B cell (primary cell): ENCODE results near the gene TBK1. TPM values are rescaled to one million over a fixed set of nuclear protein-coding genes. Genes with fewer than 3 reads are reported as not detected.

Experiments used
- ATAC-seq: fragments of 200-7000 bp; cut with Tn5 transposase; one replicate; pipeline ENCODE4 v1.10.0; 2021; ENCODE audit warnings: low read depth, mild to moderate bottlenecking, moderate number of reproducible peaks, moderate library complexity
- CTCF ChIA-PET: fragments of 350-600 bp; sonication (Branson Sonifier 250); formaldehyde crosslinking; loops from one replicate; lab custom pipeline; 2021; ENCODE audit warnings: antibody characterized with exemption, inconsistent platforms; lab: Charles Lee
- POLR2A ChIA-PET: fragments of 350-600 bp; sonication (Branson Sonifier 250); formaldehyde crosslinking; loops from one replicate; lab custom pipeline; 2021; ENCODE audit warnings: antibody characterized with exemption; lab: Charles Lee
- DNase-seq: peaks from one replicate; pipeline ENCODE4 v3.0.0; 2013
- H2AFZ ChIP-seq: 2 replicates; pipeline ENCODE4 v1.6.1; 2012; ENCODE audit warnings: mild to moderate bottlenecking, low read depth, low read length; ENCODE audit not compliant: insufficient read depth, poor library complexity, severe bottlenecking
- H3K27ac ChIP-seq, 2 donors: 1 replicate in 1 of 2; 2 replicates in 1 of 2; pipeline ENCODE4 v1.5.1; 2012 to 2013; ENCODE audit warnings: low read length in 2 of 2, mild to moderate bottlenecking in 2 of 2, moderate library complexity in 1 of 2
- H3K27me3 ChIP-seq, 4 experiments: fragments of 200-600 bp in 1 of 4; sonication (generic) in 1 of 4; replicated peaks in 1 of 4; 1 replicate in 2 of 4; 2 replicates in 2 of 4; pipeline versions ENCODE4 v1.6.1 to v1.7.0; 2013 to 2016; ENCODE audit warnings: low read length in 3 of 4, mild to moderate bottlenecking in 2 of 4, mixed read lengths in 1 of 4, moderate library complexity in 1 of 4; ENCODE audit not compliant: insufficient read depth in 4 of 4, control insufficient read depth in 3 of 4; ENCODE audit errors: control extremely low read depth in 1 of 4
- H3K36me3 ChIP-seq, 2 experiments: replicated peaks in 1 of 2; 1 replicate in 1 of 2; 2 replicates in 1 of 2; pipeline versions ENCODE4 v1.6.1 to v1.7.1; 2013; ENCODE audit warnings: low read length in 1 of 2; ENCODE audit not compliant: insufficient read depth in 2 of 2, control insufficient read depth in 1 of 2; ENCODE audit errors: control extremely low read depth in 1 of 2, extremely low read depth in 1 of 2
- H3K4me1 ChIP-seq, 2 donors: fragments of 200-600 bp in 1 of 2; sonication (generic) in 1 of 2; 1 replicate in 1 of 2; 2 replicates in 1 of 2; pipeline versions ENCODE4 v1.5.1 to v1.6.1; 2013 to 2017; ENCODE audit warnings: low read length in 2 of 2; ENCODE audit not compliant: control insufficient read depth in 2 of 2, insufficient read depth in 2 of 2
- H3K4me2 ChIP-seq: replicated peaks from 2 replicates; pipeline ENCODE3; 2012; ENCODE audit warnings: mild to moderate bottlenecking, low read depth, low read length; ENCODE audit not compliant: poor library complexity, severe bottlenecking
- H3K4me3 ChIP-seq, 5 experiments: fragments of 200-600 bp in 1 of 5; sonication (generic) in 1 of 5; 1 replicate in 3 of 5; 2 replicates in 2 of 5; pipeline versions ENCODE4 v1.5.1 to v1.7.0; 2011 to 2016; ENCODE audit warnings: low read length in 4 of 5, mild to moderate bottlenecking in 4 of 5, low read depth in 2 of 5, control low read depth in 1 of 5, moderate library complexity in 1 of 5; ENCODE audit not compliant: insufficient read depth in 1 of 5; ENCODE audit errors: control extremely low read depth in 1 of 5, extremely low read depth in 1 of 5
- H3K79me2 ChIP-seq: fragments of 200-600 bp; sonication (generic); one replicate; pipeline ENCODE4 v1.6.0; 2016; ENCODE audit warnings: low read length; ENCODE audit not compliant: control insufficient read depth, insufficient read depth
- H3K9ac ChIP-seq: fragments of 200-600 bp; sonication (generic); 2 replicates; pipeline ENCODE4 v1.6.1; 2017; ENCODE audit warnings: mild to moderate bottlenecking, low read length, moderate library complexity
- H3K9me3 ChIP-seq, 3 donors: one replicate each; pipeline versions ENCODE4 v1.6.1 to v1.7.1; 2013; ENCODE audit warnings: low read length in 2 of 3; ENCODE audit not compliant: control insufficient read depth in 2 of 3, insufficient read depth in 1 of 3; ENCODE audit errors: control extremely low read depth in 1 of 3
- H4K20me1 ChIP-seq: 2 replicates; pipeline ENCODE4 v1.6.0; 2012; ENCODE audit warnings: mild to moderate bottlenecking, low read length; ENCODE audit not compliant: insufficient read depth, control insufficient read depth, poor library complexity, severe bottlenecking
- H3K27ac Mint-ChIP-seq: one replicate; pipeline ENCODE4 v1.8.0; 2021; ENCODE audit warnings: mixed read lengths
- H3K27me3 Mint-ChIP-seq: one replicate; pipeline ENCODE4 v1.8.0; 2021; ENCODE audit warnings: mixed read lengths
- H3K4me1 Mint-ChIP-seq: one replicate; pipeline ENCODE4 v1.8.0; 2021; ENCODE audit warnings: mixed read lengths
- H3K4me3 Mint-ChIP-seq: one replicate; pipeline ENCODE4 v1.8.0; 2021; ENCODE audit warnings: mixed read lengths
- H3K9me3 Mint-ChIP-seq: one replicate; pipeline ENCODE4 v1.8.0; 2022; ENCODE audit warnings: mixed read lengths; ENCODE audit not compliant: insufficient read depth
- EZH2 ChIP-seq: IDR thresholded peaks from 2 replicates; pipeline ENCODE4 v1.6.1; 2012; ENCODE audit warnings: borderline replicate concordance, low read depth, mild to moderate bottlenecking, moderate library complexity, low read length; ENCODE audit not compliant: insufficient read depth, poor library complexity, severe bottlenecking
- WGBS: methylation state at CpG from one replicate; pipeline ENCODE4 v1.1.5; 2013; ENCODE audit warnings: missing lambda C conversion rate; ENCODE audit not compliant: insufficient coverage; 5-methylcytosine and 5-hydroxymethylcytosine counted together
- intact Hi-C: fragments of 100-400 bp; cut with micrococcal nuclease; formaldehyde crosslinking; loops from one replicate; pipeline ENCODE4 v1.10.0; 2022
- polyA plus RNA-seq: library from polyadenylated mRNA; depleted of rRNA; stranded (reverse); fragments of >200 nt; gene quantifications from 2 replicates; pipeline ENCODE4 v1.2.3, GENCODE V29; 2012
- total RNA-seq, 2 donors: library from RNA; stranded (reverse); fragments of 120-200 nt in 1 of 2; gene quantifications; 1 replicate in 1 of 2; 2 replicates in 1 of 2; pipeline versions ENCODE4 v1.2.3 to v1.2.4, GENCODE V29; 2013 to 2022
- TF ChIP-seq, protein P1 (sequence below): fragments of 200-600 bp; IDR thresholded peaks from one replicate; pipeline ENCODE4 v1.8.0; 2022; ENCODE audit warnings: antibody characterized with exemption, mild to moderate bottlenecking

The TBK1 gene
- total and polyA plus RNA-seq, 2 donors (not counting 1 experiment from before 2014, with no cell fraction given) = 10.4 to 46.9 TPM

DNA sequence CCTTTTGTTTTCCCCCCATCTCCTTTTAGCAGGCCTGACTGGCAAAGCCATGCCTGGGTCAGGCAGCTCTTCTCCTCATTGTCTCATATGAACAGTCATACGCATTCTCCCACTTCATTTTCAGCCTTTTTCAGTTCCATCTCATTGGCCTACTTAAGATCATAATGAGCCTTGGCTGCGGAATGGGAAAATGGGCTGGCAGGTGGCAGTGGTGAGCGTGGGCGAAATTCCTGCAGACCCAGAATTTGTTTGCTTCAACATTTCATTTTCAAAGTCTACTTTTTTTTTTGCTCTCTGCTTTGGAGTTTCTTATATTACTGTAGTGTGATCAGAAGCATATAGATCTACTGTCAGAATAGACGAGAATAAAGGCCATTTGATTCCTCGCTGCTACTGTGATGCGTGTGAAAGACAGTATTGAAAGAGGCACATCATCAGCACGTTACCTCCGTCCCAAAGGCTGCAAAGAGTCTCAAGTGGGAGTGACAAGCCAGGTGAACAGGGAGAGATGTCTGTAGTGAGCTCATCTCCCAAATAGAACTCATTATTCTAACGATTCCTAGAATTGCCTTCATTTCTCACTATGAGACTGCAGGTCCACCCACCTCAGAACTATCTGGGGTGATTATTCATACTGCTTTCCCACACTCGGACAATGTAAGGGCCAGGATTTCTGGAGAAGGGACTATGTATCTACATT, 73.7 kb downstream of the TBK1 start:
- ChIA-PET POLR2A (no interaction called here), CTCF (no interaction called here)
- Histone ChIP-seq H3K4me2 (no peak overlapping the region), H3K9ac (no peak overlapping the region), H3K4me3 (no peak overlapping the region), H3K9me3 (no peaks in the 10 kb centered on the region), H3K27me3 (no peaks in the 10 kb centered on the region), H3K27ac (no peak overlapping the region), H3K79me2 (no peaks in the 10 kb centered on the region), H3K36me3 (no peaks in the 10 kb centered on the region), H2AFZ (no peak overlapping the region), H4K20me1 (no peaks in the 10 kb centered on the region), H3K4me1 (no peaks in the 10 kb centered on the region)
- Mint-ChIP-seq H3K27me3 (peaks cover 5% of the 10 kb centered on the region), H3K4me1 (no peaks in the 10 kb centered on the region), H3K9me3 (no peaks in the 10 kb centered on the region), H3K27ac (no peak overlapping the region), H3K4me3 (no peak overlapping the region)
- ATAC-seq = no peak
- no peak for DNase-seq
- TF ChIP-seq, protein P1, sequence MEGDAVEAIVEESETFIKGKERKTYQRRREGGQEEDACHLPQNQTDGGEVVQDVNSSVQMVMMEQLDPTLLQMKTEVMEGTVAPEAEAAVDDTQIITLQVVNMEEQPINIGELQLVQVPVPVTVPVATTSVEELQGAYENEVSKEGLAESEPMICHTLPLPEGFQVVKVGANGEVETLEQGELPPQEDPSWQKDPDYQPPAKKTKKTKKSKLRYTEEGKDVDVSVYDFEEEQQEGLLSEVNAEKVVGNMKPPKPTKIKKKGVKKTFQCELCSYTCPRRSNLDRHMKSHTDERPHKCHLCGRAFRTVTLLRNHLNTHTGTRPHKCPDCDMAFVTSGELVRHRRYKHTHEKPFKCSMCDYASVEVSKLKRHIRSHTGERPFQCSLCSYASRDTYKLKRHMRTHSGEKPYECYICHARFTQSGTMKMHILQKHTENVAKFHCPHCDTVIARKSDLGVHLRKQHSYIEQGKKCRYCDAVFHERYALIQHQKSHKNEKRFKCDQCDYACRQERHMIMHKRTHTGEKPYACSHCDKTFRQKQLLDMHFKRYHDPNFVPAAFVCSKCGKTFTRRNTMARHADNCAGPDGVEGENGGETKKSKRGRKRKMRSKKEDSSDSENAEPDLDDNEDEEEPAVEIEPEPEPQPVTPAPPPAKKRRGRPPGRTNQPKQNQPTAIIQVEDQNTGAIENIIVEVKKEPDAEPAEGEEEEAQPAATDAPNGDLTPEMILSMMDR = no peak
- TF ChIP-seq EZH2 = no peak
- intact Hi-C loops = no loop called here
- WGBS = 93% methylated on average over 6 of the region's 11 CpGs

DNA sequence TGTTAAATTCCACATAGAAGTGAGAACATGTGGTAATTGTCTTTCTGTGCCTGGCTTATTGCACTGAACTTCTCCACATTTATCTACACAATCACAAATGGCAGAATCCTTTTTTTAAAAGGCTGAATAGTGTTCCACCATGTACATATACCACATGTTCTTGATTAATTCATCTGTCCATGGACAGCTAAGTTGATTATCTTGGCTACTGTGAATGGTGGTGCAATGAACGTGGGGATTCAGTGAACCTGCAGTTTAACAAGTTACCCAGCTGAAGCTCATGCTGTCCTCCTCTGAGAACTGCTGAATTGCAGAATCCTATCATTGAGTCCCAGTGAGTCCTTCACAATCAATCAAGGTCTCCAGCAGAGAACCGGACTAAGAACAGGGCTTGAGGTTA, 74.9 kb downstream of the TBK1 start:
- no CpG with 5 or more reads among the region's 2 CpGs for WGBS
- no peaks in the 10 kb centered on the region for H3K4me1 ChIP-seq
- H3K4me2 ChIP-seq = no peak overlapping the region
- no peaks in the 10 kb centered on the region for H4K20me1 ChIP-seq
- POLR2A ChIA-PET = no interaction called here
- ATAC-seq (no peak), DNase-seq (no peak)
- H3K27ac Mint-ChIP-seq = no peak overlapping the region
- no peaks in the 10 kb centered on the region for H3K36me3 ChIP-seq
- H3K27me3 ChIP-seq = no peaks in the 10 kb centered on the region
- H3K4me3 Mint-ChIP-seq = no peak overlapping the region
- H3K9me3 Mint-ChIP-seq = no peaks in the 10 kb centered on the region
- H3K9ac ChIP-seq = no peak overlapping the region
- H3K4me3 ChIP-seq = no peak overlapping the region
- H3K79me2 ChIP-seq = no peaks in the 10 kb centered on the region
- CTCF ChIA-PET = no interaction called here
- intact Hi-C loops = no loop called here
- TF ChIP-seq, protein P1 = no peak
- no peak for TF ChIP-seq EZH2
- H3K27me3 Mint-ChIP-seq = peaks cover 5% of the 10 kb centered on the region
- no peak overlapping the region for H3K27ac ChIP-seq
- no peaks in the 10 kb centered on the region for H3K4me1 Mint-ChIP-seq
- H2AFZ ChIP-seq = no peak overlapping the region
- no peaks in the 10 kb centered on the region for H3K9me3 ChIP-seq
